ENCODE data around the gene MRLN. TPM values are rescaled to one million over a fixed set of nuclear protein-coding genes. Genes with fewer than 3 reads are reported as not detected.

Gene MRLN
- total and polyA plus RNA-seq, 2 of the 4 experiments (the other 2 are of a cell fraction): not detected

GRCh38 chr10:59734014-59734462, 19.2 kb downstream of the MRLN start:
- no peak overlapping the region for H3K14ac ChIP-seq (replicated peaks; ENCODE audit: low read depth, low read length)
- CTCF ChIA-PET: no interaction called here
- H3K4me3 ChIP-seq (ENCODE audit: insufficient read depth, low read depth, low read length): no peak overlapping the region
- POLR2A ChIA-PET (ENCODE audit: unreplicated experiment): no interaction called here
- no peak overlapping the region for H2AFZ ChIP-seq (replicated peaks; ENCODE audit: low read length, poor library complexity)
- no CpG with 5 or more reads among the region's 3 CpGs for WGBS, 2 experiments (ENCODE audit: extremely low coverage in 2 of 2, insufficient read length in 1 of 2)
- H3K4me2 ChIP-seq (ENCODE audit: low read depth, low read length): no peak overlapping the region
- no peaks in the 10 kb centered on the region for H3K9me3 ChIP-seq (ENCODE audit: control insufficient read depth, insufficient read depth, low read length)
- no peak overlapping the region for H4K5ac ChIP-seq (ENCODE audit: low read depth, low read length)
- in situ Hi-C loops (cut with MboI; ENCODE audit: low sequenced_read_pairs) (no loop called here), intact Hi-C loops (cut with micrococcal nuclease) (no loop called here), dilution Hi-C loops (cut with HindIII; ENCODE audit: low sequenced_read_pairs, unreplicated experiment) (no loop called here)
- H3K18ac ChIP-seq (ENCODE audit: low read depth, low read length): no peak overlapping the region
- H3K9me1 ChIP-seq (ENCODE audit: insufficient read depth, low read length): no peaks in the 10 kb centered on the region
- H3K4ac ChIP-seq (ENCODE audit: low read depth, low read length): no peak overlapping the region
- no peak overlapping the region for H2AK5ac ChIP-seq (ENCODE audit: low read depth, low read length)
- H3K4me1 ChIP-seq (ENCODE audit: control insufficient read depth, insufficient read depth, low read length): no peaks in the 10 kb centered on the region
- H2BK20ac ChIP-seq (ENCODE audit: low read depth, low read length): no peak overlapping the region
- no peak overlapping the region for H2BK5ac ChIP-seq (ENCODE audit: low read depth, low read length, poor library complexity, severe bottlenecking)
- no peak overlapping the region for H3K23ac ChIP-seq (ENCODE audit: low read depth, low read length)
- H3K27me3 ChIP-seq (ENCODE audit: control insufficient read depth, insufficient read depth, low read length): no peaks in the 10 kb centered on the region; the same call in 1 of the 2 replicates
- H4K91ac ChIP-seq (ENCODE audit: insufficient read depth, low read depth, low read length): no peak overlapping the region
- DNase-seq (no peak), ATAC-seq (ENCODE audit: low read depth) (no peak)
- no peak overlapping the region for H2BK15ac ChIP-seq (ENCODE audit: low read depth, low read length)
- H3K56ac ChIP-seq (ENCODE audit: extremely low read depth, insufficient read depth, low read length): no peak overlapping the region
- no peak overlapping the region for H2BK120ac ChIP-seq (ENCODE audit: low read depth, low read length)
- H3K79me1 ChIP-seq (ENCODE audit: low read depth in 1 of 2, low read length in 2 of 2): no peaks in the 10 kb centered on the region
- no peaks in the 10 kb centered on the region for H4K20me1 ChIP-seq (ENCODE audit: insufficient read depth, low read length)
- H3K9ac ChIP-seq (ENCODE audit: low read depth, low read length): no peak overlapping the region
- no peak overlapping the region for H3K27ac ChIP-seq (ENCODE audit: insufficient read depth, low read length)
- no peaks in the 10 kb centered on the region for H3K36me3 ChIP-seq (ENCODE audit: control insufficient read depth, insufficient read depth, low read length)
- no peak overlapping the region for H4K8ac ChIP-seq (ENCODE audit: low read depth in 2 of 2, low read length in 2 of 2)
- TF ChIP-seq BHLHE40 (IDR thresholded peaks at IDR 0.05; ENCODE audit: low read depth, low read length) (no peak), ELK1 (IDR thresholded peaks at IDR 0.05; ENCODE audit: borderline replicate concordance, low read depth, low read length) (no peak), RFX5 (IDR thresholded peaks at IDR 0.05; ENCODE audit: low read depth, low read length) (no peak), RAD21 (IDR thresholded peaks at IDR 0.05; ENCODE audit: low read length) (no peak), RCOR1 (IDR thresholded peaks at IDR 0.05; ENCODE audit: insufficient replicate concordance, low read length) (no peak), POLR2A (IDR thresholded peaks at IDR 0.05; ENCODE audit: low read depth, low read length) (no peak), MAFK (IDR thresholded peaks at IDR 0.05; ENCODE audit: low read depth, low read length) (no peak), CTCF (conservative IDR thresholded peaks at IDR 0.05; ENCODE audit: low read depth, low read length) (no peak), SMC3 (IDR thresholded peaks at IDR 0.05; ENCODE audit: low read depth, low read length) (no peak)
- BruUV-seq (replicated peaks): no TSS peak
- no peak overlapping the region for H2AK9ac ChIP-seq (replicated peaks; ENCODE audit: low read depth, low read length, poor library complexity)
